HG02885 (cell line): ENCODE data around the gene PPM1E.
A peak's percentile ranks its signal among the peaks of the same experiment; 100 is the strongest.

Experiments
- ATAC-seq: cut with Tn5 transposase; IDR thresholded peaks from one replicate; pipeline ENCODE4 v1.9.1; 2021; ENCODE audit warnings: mild to moderate bottlenecking; ENCODE audit not compliant: unreplicated experiment, poor library complexity

The PPM1E gene

GRCh38 chr17:58985971-58986370 is 230.3 kb downstream of the PPM1E start:
- no peak for ATAC-seq

GRCh38 chr17:58989629-58990028 is 234.0 kb downstream of the PPM1E start:
- ATAC-seq, result no peak

- peak; percentile 48 for ATAC-seq
These were observed 236.2 kb downstream of the PPM1E start for GRCh38 chr17:58991718-58992331.

- no peak for ATAC-seq
These were observed 237.7 kb downstream of the PPM1E start for GRCh38 chr17:58993311-58993710.

- ATAC-seq, result no peak
These were observed 239.7 kb downstream of the PPM1E start for GRCh38 chr17:58995247-58995940.

GRCh38 chr17:58996968-58997367 is 241.3 kb downstream of the PPM1E start:
- no peak for ATAC-seq

- ATAC-seq, result no peak
These were observed 242.3 kb downstream of the PPM1E start for GRCh38 chr17:58997756-58998553.

GRCh38 chr17:58998871-58999270 is 243.2 kb downstream of the PPM1E start:
- ATAC-seq, result no peak

GRCh38 chr17:58999500-58999899 is 243.8 kb downstream of the PPM1E start:
- ATAC-seq, result no peak

- no peak for ATAC-seq
These were observed 244.4 kb downstream of the PPM1E start for GRCh38 chr17:59000022-59000421.

- ATAC-seq, result peak; percentile 91
These were observed 245.6 kb downstream of the PPM1E start for GRCh38 chr17:59001158-59001814.

- ATAC-seq, result no peak
These were observed 246.5 kb downstream of the PPM1E start for GRCh38 chr17:59002126-59002525.

- ATAC-seq, result no peak
These were observed 247.2 kb downstream of the PPM1E start for GRCh38 chr17:59002848-59003247.

GRCh38 chr17:59003860-59004259 is 248.2 kb downstream of the PPM1E start:
- ATAC-seq, result no peak

- ATAC-seq, result no peak
These were observed 248.9 kb downstream of the PPM1E start for GRCh38 chr17:59004338-59005111.

- no peak for ATAC-seq
These were observed 252.3 kb downstream of the PPM1E start for GRCh38 chr17:59007995-59008394.

GRCh38 chr17:59008737-59009136 is 253.1 kb downstream of the PPM1E start:
- no peak for ATAC-seq

- ATAC-seq, result no peak
These were observed 254.4 kb downstream of the PPM1E start for GRCh38 chr17:59010026-59010425.

- ATAC-seq, result no peak
These were observed 256.3 kb downstream of the PPM1E start for GRCh38 chr17:59011975-59012374.

GRCh38 chr17:59018019-59018418 is 262.4 kb downstream of the PPM1E start:
- ATAC-seq, result no peak
